GM18517 (cell line): Measurements from ENCODE around the gene TRIM33.
"Not testable (repeated sequence)": the region's sequence is repeated elsewhere in the genome, so short reads cannot be mapped to it uniquely, and the experiment has no call there.

Source experiments
- ATAC-seq: cut with Tn5 transposase; IDR thresholded peaks from one replicate; pipeline ENCODE4 v1.9.1; 2021; ENCODE audit warnings: mild to moderate bottlenecking, moderate library complexity; ENCODE audit not compliant: unreplicated experiment

TRIM33 gene

DNA sequence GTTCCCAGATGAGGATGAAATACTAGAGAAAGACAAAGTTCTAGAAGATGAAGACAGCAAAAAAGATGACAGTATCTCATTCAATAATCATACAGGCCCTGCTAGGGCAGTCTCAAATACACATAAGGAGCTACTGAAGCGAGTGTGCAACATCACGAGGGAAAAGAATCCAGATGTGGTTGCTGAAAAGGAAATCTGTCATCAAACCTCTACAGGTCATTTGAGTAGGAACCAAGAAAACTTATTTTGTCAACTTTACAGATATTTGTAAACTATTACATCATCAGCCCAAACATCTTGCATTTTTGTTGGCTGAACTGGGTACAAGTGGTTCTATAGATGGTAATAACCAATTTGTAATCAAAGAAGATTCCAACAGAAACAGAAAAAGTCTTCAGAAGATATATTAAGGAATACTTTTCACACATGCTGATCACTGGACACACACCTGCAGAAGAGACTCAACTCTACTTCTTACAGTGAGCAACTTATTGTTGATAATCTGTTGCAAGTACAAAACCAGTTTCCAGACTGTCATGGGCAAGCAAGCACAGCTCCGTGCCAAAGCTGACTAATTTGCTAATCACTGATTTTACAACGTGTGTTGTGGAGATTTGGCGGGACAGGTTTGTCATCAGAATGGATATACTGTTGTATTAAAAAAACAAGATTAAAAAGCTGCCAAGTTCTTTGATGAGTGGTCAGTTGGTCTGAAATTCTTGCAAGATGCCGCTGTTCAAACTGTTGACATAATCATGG is 42.1 kb downstream of the TRIM33 start:
- no peak for ATAC-seq

DNA sequence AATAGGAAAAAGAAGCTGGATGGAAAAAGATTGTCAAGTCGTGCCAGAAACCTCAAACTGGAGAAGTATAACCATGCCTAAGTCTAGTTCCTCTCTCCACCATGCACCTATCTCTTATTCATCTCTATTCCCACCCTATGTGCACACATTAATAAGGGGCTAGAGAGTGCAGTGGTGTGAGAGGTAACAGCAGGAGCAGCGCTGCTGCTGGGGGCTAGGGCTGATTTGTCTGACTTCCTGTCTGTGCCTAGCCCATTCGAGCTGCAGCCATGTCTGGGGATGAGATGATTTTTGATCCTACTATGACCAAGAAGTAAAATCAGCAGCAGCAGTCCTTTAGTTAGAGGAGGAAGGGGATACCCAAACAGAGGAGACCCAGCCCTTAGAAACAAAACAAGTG is 43.0 kb downstream of the TRIM33 start:
- no peak for ATAC-seq

DNA sequence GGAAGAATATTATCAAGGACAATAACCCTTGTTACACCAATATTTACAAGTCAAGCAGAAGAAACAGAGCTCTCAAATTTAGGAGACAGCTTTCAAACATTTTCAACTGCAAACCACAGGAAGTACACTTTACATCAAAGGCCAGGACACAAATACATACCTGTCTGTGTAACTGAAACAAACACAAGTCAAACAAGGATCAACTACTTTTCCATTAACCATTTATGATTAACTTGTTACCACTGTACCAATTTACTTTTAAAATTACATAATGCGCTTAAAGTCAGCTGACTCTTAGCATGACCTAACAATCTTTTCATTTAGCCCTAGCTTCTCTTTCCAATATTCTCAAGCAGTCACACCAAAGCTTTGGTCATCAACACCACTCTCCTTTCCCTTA is 43.5 kb downstream of the TRIM33 start:
- peak; percentile 54 for ATAC-seq

DNA sequence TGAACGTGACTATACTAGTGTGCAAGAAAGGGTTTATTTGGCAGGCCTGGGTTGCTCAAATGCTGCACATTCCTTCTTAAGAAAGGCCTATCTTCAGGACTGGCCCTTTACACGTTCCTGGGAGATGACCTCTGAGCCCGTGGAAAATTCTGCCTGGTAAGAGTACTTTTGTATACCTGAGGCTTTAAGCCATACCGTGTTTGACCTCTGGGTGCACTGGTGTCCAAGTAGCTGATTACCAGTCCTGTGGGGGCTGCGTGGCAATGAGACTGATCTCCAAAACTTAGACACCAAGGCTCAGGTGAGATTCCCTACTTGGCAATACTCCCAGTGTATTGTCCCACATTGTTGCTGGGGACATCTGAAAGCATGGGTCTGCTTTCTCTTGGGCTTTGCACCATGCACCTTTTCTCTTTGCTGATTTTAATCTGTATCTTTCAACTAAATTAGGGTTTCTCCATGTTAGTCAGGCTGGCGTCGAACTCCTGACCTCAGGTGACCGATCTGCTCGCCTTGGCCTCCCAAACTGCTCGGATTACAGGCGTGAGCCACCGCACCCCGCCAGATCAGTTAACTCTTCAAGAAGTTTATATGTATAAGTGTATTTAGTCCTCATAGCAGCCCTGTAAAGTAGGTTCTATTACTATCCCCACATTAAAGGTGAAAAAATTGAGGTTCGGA is 44.5 kb downstream of the TRIM33 start:
- ATAC-seq, result no peak

DNA sequence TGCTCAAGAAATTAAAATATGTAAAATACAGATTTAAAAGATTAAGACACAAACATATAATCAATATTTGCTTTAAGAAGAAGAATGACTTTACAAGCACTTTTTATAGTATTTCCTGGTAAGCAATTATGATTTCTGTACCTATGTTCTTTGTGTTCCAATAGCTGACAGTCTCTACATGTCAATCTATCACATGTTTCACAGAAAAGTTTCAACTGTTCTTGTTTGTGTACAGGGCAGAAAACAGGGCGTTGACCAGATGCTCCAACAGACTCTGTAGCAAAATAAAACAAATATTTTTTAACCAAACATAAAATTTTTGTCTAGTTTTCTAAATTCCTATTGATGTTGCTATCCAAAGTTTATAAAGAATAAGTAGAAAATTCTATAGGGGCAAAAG is 48.0 kb downstream of the TRIM33 start:
- ATAC-seq, result no peak

DNA sequence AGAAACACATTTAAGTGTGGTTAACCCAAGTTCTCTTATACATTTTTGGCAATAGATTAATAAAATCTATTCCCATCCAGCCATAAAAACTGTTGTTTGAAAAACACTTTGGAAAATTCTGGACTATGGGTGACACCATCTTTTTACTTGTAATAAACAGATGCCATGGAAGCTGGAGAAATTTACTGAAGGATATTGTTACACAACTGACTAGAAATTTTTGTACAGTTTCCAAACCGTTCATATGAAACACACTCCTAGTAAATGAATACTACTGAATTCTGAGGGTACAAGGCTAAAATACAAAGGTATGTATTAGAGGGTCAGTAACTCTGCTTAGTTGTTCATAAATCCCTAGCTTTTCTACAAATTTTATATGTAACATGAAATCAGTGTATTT is 48.7 kb downstream of the TRIM33 start:
- ATAC-seq, result no peak

DNA sequence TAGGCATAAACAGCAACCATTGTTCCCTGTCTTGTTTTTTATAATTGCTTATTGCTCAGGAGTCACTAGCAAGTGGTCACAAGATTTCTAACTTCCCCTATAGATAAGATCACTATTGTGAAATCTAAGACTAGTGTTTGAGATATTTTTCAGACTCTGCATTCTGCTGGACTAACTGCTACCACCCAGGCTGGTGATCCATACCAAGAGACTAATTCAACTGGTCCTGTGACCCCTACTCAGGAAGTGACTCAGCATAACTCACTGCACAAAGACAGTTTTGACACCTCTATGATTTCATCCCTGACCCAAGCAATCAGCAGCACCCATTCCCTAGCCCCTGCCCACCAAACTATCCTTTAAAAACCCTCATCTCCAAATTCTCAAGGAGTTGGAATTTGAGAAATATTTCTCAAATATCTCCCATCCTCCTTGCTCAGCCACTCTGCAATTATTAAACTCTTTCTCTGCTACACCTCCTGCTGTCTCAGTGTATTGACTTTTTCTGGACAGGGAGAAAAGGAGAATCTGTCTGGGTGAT is 52.7 kb downstream of the TRIM33 start:
- no peak for ATAC-seq

DNA sequence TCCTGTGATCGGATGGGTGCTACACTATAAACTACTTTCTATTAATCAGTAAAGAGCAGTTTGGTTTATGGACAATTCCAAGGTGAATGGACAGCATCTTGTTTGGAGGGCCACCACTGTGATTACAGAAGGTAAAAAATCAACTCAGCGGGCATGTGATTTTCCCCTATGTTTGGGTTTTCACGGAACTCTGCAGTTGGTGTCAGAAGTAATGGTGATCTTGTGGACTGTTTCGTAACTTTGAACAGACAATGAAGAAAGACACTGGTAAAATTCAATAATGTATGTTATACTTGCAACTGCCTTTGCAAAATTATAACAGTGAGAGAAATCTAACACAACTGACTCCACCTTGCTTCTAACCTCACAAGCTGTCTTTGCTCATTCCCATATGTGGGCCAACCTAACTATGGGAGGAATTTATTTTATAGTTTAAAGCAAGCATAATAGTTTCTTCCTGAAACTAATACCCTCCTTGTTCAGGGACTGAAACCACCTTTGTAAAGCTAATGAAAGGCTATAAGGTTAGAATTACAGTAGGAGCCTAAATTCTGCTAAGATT is 53.2 kb downstream of the TRIM33 start:
- ATAC-seq, result no peak

DNA sequence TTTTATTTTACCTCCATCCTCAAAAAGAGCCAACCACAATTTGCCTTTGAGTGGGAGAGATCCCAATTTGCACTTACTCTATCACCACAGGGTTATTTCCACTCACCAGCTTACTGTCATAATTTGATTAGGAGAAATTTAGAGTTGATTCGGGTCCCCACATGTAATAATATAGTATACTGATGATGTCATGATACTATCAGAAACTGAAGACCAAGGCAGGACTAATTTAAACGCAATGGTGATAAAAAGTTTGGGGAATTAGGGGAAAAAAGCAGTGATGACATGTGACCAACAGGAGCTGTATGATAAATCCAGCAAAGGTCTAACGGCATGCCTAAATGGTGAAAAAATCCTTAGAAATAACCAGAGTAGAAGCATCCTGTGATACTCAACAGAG is 54.4 kb downstream of the TRIM33 start:
- no peak for ATAC-seq

DNA sequence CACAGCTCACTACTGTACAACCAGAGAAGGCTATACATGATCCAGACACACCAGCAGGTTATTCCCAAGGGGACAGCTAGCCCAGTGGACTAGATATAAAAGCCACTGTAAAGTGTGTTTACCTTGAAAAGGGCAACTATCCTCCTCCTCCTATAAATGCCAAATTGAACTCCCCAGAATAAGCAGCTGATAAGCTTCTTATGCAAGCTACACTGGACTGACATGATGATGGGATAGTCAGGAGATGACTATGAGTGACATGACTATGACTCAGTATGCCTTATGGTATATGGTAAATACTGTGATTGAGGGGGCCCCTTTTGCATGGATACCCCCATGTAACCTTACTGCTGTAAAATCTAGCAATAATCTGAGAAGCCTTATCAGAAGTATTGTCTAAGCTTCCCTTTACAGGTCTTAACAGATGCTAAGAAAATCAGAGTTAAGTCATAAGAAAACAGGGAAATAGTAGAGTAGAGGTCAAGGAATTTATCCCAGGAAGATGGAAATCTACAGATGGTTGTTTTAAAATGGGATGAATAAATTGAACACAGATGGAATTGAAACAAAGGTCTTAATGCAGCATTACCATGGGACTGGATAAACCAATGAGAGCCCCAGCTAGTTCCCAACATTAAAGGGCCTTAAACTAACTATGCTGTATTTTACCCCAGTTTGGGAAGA is 55.8 kb downstream of the TRIM33 start:
- ATAC-seq, result no peak

DNA sequence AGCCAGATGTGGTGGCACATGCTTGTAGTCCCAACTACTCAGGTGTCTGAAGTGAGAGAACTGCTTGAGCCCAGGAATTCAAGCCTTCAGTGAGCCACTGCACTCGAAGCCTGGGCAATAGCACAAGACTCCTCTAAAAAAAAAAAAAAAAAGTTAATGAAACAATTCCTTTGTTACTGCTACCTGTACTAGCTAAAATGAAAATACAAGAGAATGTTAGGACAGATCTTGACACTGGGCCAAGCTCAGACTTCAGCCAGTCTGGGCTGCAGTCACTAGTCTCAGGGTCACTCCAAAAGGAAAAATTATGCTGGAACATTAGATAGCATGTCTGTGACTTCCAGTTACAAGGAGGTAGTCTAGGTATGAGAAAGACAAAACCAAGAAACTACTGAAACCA is 56.5 kb downstream of the TRIM33 start:
- no peak for ATAC-seq

DNA sequence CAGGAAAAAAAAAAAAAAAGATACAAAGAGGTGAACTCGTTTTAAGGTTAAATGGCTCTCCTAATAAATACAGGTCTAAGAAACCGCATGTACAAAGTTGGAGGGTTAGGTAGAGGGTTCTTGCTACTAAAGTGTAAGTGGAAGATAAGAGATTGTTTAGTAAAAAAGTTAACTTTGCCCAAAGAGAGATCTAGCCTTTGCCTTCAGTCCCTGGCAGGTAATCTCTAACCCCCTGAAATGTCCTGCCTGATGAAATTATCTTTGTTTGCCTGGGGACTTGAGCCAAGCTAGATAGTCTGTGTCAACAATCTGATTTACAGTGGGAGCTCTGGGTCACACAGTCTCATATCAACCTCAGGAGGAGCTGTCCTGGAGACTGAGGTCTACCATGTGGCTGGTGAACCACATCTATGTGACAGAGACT is 57.6 kb downstream of the TRIM33 start:
- ATAC-seq, result no peak

DNA sequence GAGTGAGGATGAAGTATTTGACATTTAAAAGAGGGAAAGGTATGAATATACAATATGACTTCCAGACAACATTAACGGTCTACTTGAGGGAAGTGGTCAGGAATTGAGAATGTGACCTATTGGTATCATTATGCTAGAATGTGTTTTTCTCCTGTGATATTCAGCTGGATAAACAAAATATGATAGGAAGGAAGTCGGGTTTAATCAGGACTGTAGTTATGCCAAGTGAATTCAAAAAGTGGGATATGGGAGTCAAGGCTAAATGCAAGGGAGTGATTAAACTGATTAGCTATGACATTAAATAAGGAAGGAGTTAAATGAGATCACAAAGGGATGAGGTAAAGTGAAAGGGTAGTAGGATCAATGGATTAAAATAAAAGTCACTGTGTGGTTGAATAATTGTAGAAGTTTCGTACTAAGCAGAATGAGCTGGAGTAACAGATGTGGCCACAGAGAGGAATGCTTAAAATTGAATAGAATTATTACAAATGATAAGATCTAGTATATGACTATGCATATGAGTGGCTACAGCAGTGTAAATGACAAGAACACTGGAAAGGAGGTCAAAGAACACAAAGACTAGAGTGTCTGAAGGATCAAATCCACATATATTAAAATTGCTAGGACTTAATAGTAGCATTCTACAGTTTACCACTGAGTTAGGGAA is 62.5 kb downstream of the TRIM33 start:
- no peak for ATAC-seq

DNA sequence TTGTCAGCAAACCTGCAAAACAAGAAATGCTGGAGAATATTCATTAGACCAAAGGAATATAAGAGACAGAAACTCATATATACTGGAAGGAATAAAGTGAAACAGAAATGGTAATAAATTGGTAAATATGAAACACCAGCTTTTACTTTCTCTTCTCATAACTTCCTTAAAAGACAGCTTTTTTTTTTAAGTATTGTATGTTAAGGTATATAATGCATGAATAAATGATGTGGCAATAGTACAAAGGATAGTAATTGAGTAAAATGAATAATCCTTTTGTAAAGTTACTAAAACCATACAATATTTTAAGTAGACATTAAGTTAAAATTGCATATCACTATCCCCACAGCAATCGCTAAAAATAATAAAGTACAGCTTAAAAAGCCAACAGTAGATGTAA is 64.8 kb downstream of the TRIM33 start:
- ATAC-seq, result no peak

DNA sequence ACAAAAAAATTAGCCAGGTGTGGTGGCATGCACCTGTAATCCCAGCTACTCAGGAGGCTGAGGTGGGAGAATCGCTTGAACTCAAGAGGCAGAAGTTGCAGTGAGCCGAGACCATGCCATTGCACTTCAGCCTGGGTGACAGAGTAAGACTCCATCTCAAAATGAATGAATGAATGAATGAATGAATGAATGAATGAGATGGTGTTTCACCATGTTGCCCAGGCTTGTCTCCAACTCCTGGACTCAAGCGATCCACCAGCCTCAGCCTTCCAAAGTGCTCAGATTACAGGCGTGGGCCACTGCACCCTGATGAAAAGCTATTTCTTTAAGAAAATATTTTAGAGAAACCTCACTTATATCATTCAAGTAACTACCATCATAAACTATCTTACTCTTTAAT is 67.8 kb downstream of the TRIM33 start:
- ATAC-seq, result not testable (repeated sequence)

DNA sequence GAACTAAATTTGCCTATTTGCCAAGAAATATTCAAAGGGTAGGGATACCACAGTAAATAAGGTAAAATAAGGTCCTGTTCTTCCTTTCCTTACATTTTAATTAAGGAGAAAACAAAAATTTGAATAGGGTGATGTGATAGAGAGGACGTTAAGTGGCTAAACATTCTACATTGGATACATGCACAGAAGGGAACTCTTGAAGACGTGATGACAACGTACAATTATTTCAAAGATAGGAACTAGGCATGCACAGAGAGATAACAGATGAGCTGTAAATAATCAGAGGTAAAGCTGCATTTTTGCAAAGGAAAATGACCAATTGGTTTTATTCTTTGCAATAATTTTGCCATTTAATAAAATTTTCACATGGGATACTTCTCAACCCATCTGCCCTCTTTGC is 69.7 kb downstream of the TRIM33 start:
- no peak for ATAC-seq

DNA sequence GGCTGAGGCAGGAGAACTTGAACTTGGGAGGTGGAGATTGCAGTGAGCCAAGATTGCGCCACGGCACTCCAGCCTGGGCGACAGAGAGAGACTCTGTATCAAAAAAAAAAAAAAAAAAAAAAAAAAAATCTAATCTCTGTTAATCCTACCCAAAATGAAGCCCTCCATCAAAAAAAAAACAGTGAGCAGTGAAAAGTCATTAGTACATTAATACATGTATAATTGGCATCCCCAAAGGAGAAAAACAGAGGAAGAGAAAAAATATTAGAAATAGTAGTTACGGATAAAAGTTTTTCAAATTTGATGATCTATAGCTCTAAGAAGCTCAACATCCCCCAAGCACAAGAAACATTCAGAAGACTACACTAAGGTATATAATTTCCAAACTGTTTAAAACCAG is 71.6 kb downstream of the TRIM33 start:
- no peak for ATAC-seq

DNA sequence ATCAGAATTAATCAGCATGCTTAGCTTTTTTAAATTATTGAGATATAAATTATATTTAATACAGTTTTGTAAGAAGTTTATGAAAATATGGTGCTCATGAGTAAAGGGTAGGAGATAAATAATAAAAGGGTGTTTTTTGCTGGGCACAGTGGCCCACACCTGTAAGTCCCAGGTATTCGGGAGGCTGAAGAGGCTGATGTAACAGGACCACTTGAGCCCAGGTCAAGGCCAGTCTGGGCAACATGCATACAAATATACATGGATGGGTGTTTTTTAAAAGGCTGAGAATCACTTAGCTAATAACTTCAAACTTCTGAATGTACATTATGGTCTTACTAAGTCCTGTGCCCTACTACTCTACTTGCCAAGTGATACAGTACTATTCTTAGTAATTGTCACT is 73.2 kb downstream of the TRIM33 start:
- ATAC-seq, result no peak

DNA sequence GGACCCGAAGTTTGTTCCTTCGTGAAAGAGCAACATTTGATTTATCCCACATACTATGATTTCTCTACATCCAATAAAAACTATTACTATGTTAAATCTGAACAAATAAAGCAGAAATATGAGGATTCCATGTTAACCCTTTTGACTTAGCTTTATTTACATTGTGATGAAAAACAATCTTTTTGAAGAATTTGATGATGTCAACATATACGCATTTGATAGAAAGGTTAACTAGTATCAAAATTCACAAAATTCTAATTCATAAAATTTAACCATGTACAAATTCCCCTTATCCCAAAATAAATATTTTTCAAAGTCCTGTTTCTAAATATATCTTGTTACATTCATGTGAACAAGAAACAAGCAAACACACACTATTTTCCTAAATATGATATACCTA is 74.2 kb downstream of the TRIM33 start:
- ATAC-seq, result no peak

DNA sequence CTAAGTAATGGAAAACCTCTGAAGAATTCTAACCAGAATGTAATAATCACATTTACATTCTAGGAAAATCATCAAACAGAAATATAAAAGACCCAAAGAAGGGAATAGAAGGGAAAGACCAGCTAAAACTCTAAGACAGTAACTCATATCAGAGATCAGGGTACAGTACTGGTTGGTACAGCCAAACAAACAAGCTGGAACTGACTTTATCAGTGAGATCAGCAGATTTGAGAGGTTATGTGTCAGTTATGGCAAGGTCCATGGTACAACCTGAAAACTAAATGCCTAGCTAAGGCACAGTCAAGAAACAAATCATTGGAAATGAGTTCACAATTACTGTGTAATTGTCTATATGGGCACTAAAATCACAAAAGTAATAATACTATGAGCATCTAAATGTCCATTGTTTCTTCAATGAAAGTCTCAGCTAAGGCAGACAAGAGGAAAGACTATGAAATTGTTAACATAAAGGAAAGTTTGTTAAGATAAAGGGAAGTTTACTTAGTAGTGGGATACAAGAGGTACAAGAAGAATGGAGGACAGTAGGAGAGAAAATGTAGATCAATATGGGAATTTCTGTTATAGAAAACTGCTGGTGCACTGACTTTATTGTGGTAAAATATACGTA is 75.8 kb downstream of the TRIM33 start:
- ATAC-seq, result no peak

DNA sequence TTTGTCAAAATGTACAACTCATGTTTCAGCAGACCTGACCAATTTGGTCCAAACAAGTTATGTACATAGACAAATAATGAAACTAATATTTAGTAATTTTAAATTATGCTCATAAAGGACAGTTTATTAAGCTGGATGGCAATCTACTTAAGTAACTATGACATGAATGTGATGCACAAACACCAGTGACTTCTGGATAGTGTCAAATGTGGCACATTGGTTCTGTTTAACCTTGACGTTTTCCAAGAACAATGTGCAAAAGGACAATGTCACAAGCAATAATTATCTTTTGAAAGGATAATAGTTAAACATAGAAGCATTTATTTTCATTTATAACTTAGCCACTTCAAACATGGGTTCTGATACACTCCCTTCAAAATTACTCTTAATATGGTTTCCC is 80.0 kb downstream of the TRIM33 start:
- no peak for ATAC-seq
